Measurements from ENCODE around the gene JAK1.

The JAK1 gene

DNA sequence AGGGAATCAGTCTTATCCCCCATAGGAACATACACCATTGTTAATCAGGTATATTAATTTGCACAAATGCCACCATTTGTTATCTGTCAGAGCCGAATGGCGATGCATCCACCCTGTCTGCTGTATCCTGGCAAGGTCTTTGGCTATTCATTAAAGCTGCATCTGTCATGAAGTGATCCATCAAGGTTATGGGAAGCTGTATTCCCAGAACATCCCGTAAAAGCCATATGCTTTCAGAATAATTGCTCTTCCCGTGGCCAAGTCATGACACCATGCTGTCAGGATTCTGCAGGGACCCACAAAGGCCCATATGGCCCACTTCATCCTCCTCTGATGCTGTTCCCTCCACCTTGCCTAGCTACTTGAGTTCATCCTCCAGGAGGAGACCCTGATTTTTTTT is 117.5 kb downstream of the JAK1 start:
- Histone ChIP-seq H3K27ac (ENCODE audit: low read length, poor library complexity, severe bottlenecking) (no peak overlapping the region), H2AK5ac (ENCODE audit: low read length, severe bottlenecking) (no peak overlapping the region), H2BK5ac (ENCODE audit: low read depth, low read length, poor library complexity, severe bottlenecking) (no peak overlapping the region), H2BK12ac (ENCODE audit: low read length in 2 of 2) (no peak overlapping the region), H3K9me3 (ENCODE audit: control insufficient read depth, low read length) (no peaks in the 10 kb centered on the region), H3K14ac (ENCODE audit: low read length in 2 of 2) (no peak overlapping the region), H4K8ac (ENCODE audit: low read length) (no peak overlapping the region), H3K9ac (ENCODE audit: low read length) (no peak overlapping the region), H3K27me3 (ENCODE audit: control insufficient read depth in 1 of 2, insufficient read depth in 1 of 2, low read length in 2 of 2) (no peaks in the 10 kb centered on the region), H3K4me3 (ENCODE audit: insufficient read depth in 1 of 2, low read depth in 1 of 2, low read length in 2 of 2) (no peak overlapping the region), H3K4ac (ENCODE audit: low read depth in 1 of 2, low read length in 2 of 2) (no peak overlapping the region), H4K91ac (ENCODE audit: low read length) (no peak overlapping the region), H2AFZ (ENCODE audit: low read depth, low read length) (no peak overlapping the region), H3K23ac (ENCODE audit: low read length in 2 of 2) (no peak overlapping the region), H3K18ac (ENCODE audit: low read depth in 1 of 2, low read length in 2 of 2) (no peak overlapping the region), H2BK120ac (ENCODE audit: low read depth, low read length) (no peak overlapping the region), H2BK15ac (ENCODE audit: low read depth, poor library complexity, severe bottlenecking) (no peak overlapping the region), H3K4me2 (ENCODE audit: low read length, poor library complexity, severe bottlenecking) (no peak overlapping the region), H3K79me1 (replicated peaks; ENCODE audit: low read length, poor library complexity, severe bottlenecking) (peaks cover 2% of the 10 kb centered on the region), H3K36me3 (ENCODE audit: control insufficient read depth in 1 of 2, insufficient read depth in 2 of 2, low read depth in 1 of 2, low read length in 2 of 2) (peaks cover 79 to 95% of the 10 kb centered on the region in 2 experiments), H3K4me1 (ENCODE audit: control insufficient read depth, insufficient read depth, low read depth, low read length) (no peaks in the 10 kb centered on the region)
- 96% methylated on average over 4 of the region's 4 CpGs for WGBS
- no peak for DNase-seq

DNA sequence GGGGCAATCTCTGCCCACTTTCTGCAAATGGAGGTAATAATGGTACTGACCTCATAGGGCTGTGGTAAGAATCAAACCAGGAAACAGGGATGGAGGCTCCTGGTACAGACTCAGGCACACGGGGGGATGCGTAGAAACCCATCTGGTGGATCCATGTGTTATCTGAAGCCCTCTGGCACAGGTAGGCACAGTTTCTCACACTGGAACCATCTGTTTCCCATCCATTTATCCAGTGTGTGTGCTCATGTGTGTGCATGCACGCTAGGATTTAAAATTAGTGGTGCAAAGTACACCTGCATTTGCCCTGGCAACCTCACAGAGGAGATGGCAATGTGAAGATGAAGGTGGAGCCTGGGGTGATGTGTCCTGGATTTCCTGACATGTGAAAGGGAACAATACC is 118.2 kb downstream of the JAK1 start:
- Histone ChIP-seq H2AK5ac (ENCODE audit: low read length, severe bottlenecking) (no peak overlapping the region), H2BK12ac (ENCODE audit: low read length in 2 of 2) (no peak overlapping the region), H3K4me3 (ENCODE audit: insufficient read depth in 1 of 2, low read depth in 1 of 2, low read length in 2 of 2) (no peak overlapping the region), H3K4me2 (ENCODE audit: low read length, poor library complexity, severe bottlenecking) (no peak overlapping the region), H3K9ac (ENCODE audit: low read length) (no peak overlapping the region), H3K79me1 (replicated peaks; ENCODE audit: low read length, poor library complexity, severe bottlenecking) (peaks cover 3% of the 10 kb centered on the region), H3K36me3 (ENCODE audit: control insufficient read depth in 1 of 2, insufficient read depth in 2 of 2, low read depth in 1 of 2, low read length in 2 of 2) (peaks cover 78 to 95% of the 10 kb centered on the region in 2 experiments), H4K8ac (ENCODE audit: low read length) (no peak overlapping the region), H2BK15ac (ENCODE audit: low read depth, poor library complexity, severe bottlenecking) (no peak overlapping the region), H4K91ac (ENCODE audit: low read length) (no peak overlapping the region), H3K14ac (ENCODE audit: low read length in 2 of 2) (no peak overlapping the region), H3K27me3 (ENCODE audit: control insufficient read depth in 1 of 2, insufficient read depth in 1 of 2, low read length in 2 of 2) (no peaks in the 10 kb centered on the region), H2BK120ac (ENCODE audit: low read depth, low read length) (no peak overlapping the region), H2AFZ (ENCODE audit: low read depth, low read length) (no peak overlapping the region), H2BK5ac (ENCODE audit: low read depth, low read length, poor library complexity, severe bottlenecking) (no peak overlapping the region), H3K4me1 (ENCODE audit: control insufficient read depth, insufficient read depth, low read depth, low read length) (no peaks in the 10 kb centered on the region), H3K18ac (ENCODE audit: low read depth in 1 of 2, low read length in 2 of 2) (no peak overlapping the region), H3K9me3 (ENCODE audit: control insufficient read depth, low read length) (no peaks in the 10 kb centered on the region), H3K23ac (ENCODE audit: low read length in 2 of 2) (no peak overlapping the region), H3K4ac (ENCODE audit: low read depth in 1 of 2, low read length in 2 of 2) (no peak overlapping the region), H3K27ac (ENCODE audit: low read length, poor library complexity, severe bottlenecking) (no peak overlapping the region)
- DNase-seq, result no peak
- WGBS, result 93% methylated on average over 3 of the region's 3 CpGs

DNA sequence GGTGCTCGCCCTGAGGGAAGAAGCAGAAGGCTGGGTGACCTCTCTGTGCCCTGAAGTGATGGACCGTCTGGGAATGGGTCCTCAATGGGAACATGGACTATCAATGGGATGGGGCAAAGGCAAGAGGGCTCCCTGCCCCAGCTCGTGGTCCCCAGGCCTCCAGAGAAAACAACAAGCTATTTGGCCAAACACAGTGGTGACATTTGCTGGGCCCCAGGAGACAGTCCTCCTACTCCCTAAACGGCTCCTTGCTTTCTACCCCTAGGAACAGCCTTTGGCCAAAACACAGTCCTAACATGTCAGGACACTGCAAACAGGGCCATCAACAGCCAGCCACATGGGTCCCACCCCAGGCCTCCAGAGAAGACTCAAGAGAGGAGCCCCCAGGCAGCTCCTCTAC is 118.7 kb downstream of the JAK1 start:
- H2BK12ac ChIP-seq (ENCODE audit: low read length in 2 of 2), result no peak overlapping the region
- H2AFZ ChIP-seq (ENCODE audit: low read depth, low read length), result no peak overlapping the region
- DNase-seq, result no peak
- H4K8ac ChIP-seq (ENCODE audit: low read length), result no peak overlapping the region
- no peak overlapping the region for H3K23ac ChIP-seq (ENCODE audit: low read length in 2 of 2)
- no peak overlapping the region for H2BK15ac ChIP-seq (ENCODE audit: low read depth, poor library complexity, severe bottlenecking)
- H3K4ac ChIP-seq (ENCODE audit: low read depth in 1 of 2, low read length in 2 of 2), result no peak overlapping the region
- no peaks in the 10 kb centered on the region for H3K27me3 ChIP-seq (ENCODE audit: control insufficient read depth in 1 of 2, insufficient read depth in 1 of 2, low read length in 2 of 2)
- no peak overlapping the region for H3K4me2 ChIP-seq (ENCODE audit: low read length, poor library complexity, severe bottlenecking)
- no peaks in the 10 kb centered on the region for H3K4me1 ChIP-seq (ENCODE audit: control insufficient read depth, insufficient read depth, low read depth, low read length)
- no peak overlapping the region for H2BK5ac ChIP-seq (ENCODE audit: low read depth, low read length, poor library complexity, severe bottlenecking)
- H3K79me1 ChIP-seq (replicated peaks; ENCODE audit: low read length, poor library complexity, severe bottlenecking), result peaks cover 6% of the 10 kb centered on the region
- no peak overlapping the region for H3K14ac ChIP-seq (ENCODE audit: low read length in 2 of 2)
- H2AK5ac ChIP-seq (ENCODE audit: low read length, severe bottlenecking), result no peak overlapping the region
- WGBS, result 96% methylated on average over 4 of the region's 4 CpGs
- no peak overlapping the region for H4K91ac ChIP-seq (ENCODE audit: low read length)
- H3K36me3 ChIP-seq (ENCODE audit: control insufficient read depth in 1 of 2, insufficient read depth in 2 of 2, low read depth in 1 of 2, low read length in 2 of 2), result peaks cover 78 to 95% of the 10 kb centered on the region in 2 experiments
- H3K27ac ChIP-seq (ENCODE audit: low read length, poor library complexity, severe bottlenecking), result no peak overlapping the region
- H2BK120ac ChIP-seq (ENCODE audit: low read depth, low read length), result no peak overlapping the region
- no peak overlapping the region for H3K4me3 ChIP-seq (ENCODE audit: insufficient read depth in 1 of 2, low read depth in 1 of 2, low read length in 2 of 2)
- H3K9ac ChIP-seq (ENCODE audit: low read length), result no peak overlapping the region
- H3K18ac ChIP-seq (ENCODE audit: low read depth in 1 of 2, low read length in 2 of 2), result no peak overlapping the region
- no peaks in the 10 kb centered on the region for H3K9me3 ChIP-seq (ENCODE audit: control insufficient read depth, low read length)

DNA sequence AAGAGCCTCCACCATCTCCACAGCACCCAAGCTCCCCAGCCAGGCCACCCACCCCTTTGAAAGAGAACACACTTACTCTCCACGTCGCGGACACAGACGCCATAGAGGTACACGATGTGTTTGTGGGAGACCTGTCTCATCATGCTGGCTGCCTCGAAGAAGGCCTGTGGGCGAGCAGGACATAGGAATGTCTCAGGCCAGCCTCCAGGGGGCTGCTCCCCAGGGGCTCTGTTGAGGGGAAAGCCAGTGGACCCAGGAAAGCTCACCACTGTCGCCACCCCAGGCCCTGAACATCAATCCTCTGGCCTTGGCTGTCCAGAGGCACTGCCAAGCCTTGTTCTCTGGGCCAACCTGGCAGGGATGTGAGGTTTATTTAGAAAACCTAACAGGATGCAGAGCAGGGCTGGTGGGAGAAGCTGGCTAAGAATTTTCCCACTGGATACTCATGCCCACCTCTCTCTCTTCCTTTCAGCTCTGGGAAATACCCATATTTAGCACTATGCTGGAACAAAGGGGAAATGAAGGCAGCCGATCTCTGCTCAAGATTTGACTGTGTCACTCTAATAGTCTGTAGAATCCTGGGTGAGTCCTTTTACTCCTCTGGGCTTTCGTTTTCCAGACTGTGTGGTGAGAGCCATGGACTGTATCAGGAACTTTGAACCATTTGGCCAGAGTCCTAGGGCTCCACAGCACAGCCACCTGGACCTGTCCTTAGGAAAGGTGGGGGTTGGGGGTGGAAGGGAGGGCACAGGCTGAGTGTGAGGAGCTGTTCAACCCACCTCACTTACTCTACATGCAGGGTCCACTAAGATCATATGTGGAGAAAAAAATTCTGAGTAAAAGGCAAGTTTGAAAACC is 119.5 kb downstream of the JAK1 start:
- no peaks in the 10 kb centered on the region for H3K27me3 ChIP-seq (ENCODE audit: control insufficient read depth in 1 of 2, insufficient read depth in 1 of 2, low read length in 2 of 2)
- H3K4ac ChIP-seq (ENCODE audit: low read depth in 1 of 2, low read length in 2 of 2), result no peak overlapping the region
- no peaks in the 10 kb centered on the region for H3K4me1 ChIP-seq (ENCODE audit: control insufficient read depth, insufficient read depth, low read depth, low read length)
- no peak overlapping the region for H4K8ac ChIP-seq (ENCODE audit: low read length)
- no peak overlapping the region for H2BK12ac ChIP-seq (ENCODE audit: low read length in 2 of 2)
- H2AK5ac ChIP-seq (ENCODE audit: low read length, severe bottlenecking), result no peak overlapping the region
- H2BK15ac ChIP-seq (ENCODE audit: low read depth, poor library complexity, severe bottlenecking), result no peak overlapping the region
- H3K9ac ChIP-seq (ENCODE audit: low read length), result no peak overlapping the region
- WGBS, result 98% methylated on average over 9 of the region's 10 CpGs
- H3K79me1 ChIP-seq (replicated peaks; ENCODE audit: low read length, poor library complexity, severe bottlenecking), result peaks cover 3% of the 10 kb centered on the region
- no peak overlapping the region for H3K18ac ChIP-seq (ENCODE audit: low read depth in 1 of 2, low read length in 2 of 2)
- DNase-seq, result no peak
- H3K9me3 ChIP-seq (ENCODE audit: control insufficient read depth, low read length), result no peaks in the 10 kb centered on the region
- no peak overlapping the region for H3K14ac ChIP-seq (ENCODE audit: low read length in 2 of 2)
- no peak overlapping the region for H2BK5ac ChIP-seq (ENCODE audit: low read depth, low read length, poor library complexity, severe bottlenecking)
- no peak overlapping the region for H4K91ac ChIP-seq (ENCODE audit: low read length)
- H2AFZ ChIP-seq (ENCODE audit: low read depth, low read length), result no peak overlapping the region
- no peak overlapping the region for H3K4me3 ChIP-seq (ENCODE audit: insufficient read depth in 1 of 2, low read depth in 1 of 2, low read length in 2 of 2)
- H3K36me3 ChIP-seq (ENCODE audit: control insufficient read depth in 1 of 2, insufficient read depth in 2 of 2, low read depth in 1 of 2, low read length in 2 of 2), result peaks cover 72 to 92% of the 10 kb centered on the region in 2 experiments
- H2BK120ac ChIP-seq (ENCODE audit: low read depth, low read length), result no peak overlapping the region
- H3K27ac ChIP-seq (ENCODE audit: low read length, poor library complexity, severe bottlenecking), result no peak overlapping the region
- no peak overlapping the region for H3K23ac ChIP-seq (ENCODE audit: low read length in 2 of 2)
- H3K4me2 ChIP-seq (ENCODE audit: low read length, poor library complexity, severe bottlenecking), result no peak overlapping the region

Data from mesenchymal stem cell (in vitro differentiated cells and primary cell).